Measurements from ENCODE around the gene NHLRC1.

DNA sequence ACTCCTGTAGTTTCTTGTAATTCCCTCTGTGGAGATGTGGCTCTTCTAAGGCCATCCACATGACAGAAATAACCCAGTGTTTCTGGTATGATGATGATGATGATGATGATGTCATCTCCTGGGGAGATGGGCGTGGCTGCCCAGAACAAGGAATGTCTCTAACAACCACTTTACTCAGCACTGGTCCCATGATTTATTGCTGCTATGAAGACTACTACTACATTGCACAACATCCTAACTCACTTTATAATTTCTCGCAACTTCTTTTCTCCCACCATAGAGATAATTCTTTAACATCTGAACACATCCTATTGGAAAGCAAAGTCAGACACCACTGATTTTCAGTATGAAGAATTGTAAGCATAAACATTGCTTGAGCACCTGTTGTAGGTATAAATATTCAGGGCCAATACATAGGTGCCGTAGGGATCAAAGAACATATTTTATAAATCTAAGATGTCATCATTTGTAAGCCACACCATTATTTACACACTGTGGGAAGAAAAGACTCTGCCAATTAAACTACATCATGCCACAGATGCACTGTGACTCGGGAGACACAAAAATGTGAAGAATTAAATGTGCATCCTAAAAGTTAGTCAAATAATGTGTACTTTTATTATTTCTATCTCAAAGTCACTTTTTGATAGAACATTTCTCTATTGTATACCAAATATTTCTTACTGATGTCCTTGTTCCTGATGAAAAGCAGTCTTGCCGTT is 26.0 kb upstream of the NHLRC1 start:
- TF ChIP-seq, protein P1, sequence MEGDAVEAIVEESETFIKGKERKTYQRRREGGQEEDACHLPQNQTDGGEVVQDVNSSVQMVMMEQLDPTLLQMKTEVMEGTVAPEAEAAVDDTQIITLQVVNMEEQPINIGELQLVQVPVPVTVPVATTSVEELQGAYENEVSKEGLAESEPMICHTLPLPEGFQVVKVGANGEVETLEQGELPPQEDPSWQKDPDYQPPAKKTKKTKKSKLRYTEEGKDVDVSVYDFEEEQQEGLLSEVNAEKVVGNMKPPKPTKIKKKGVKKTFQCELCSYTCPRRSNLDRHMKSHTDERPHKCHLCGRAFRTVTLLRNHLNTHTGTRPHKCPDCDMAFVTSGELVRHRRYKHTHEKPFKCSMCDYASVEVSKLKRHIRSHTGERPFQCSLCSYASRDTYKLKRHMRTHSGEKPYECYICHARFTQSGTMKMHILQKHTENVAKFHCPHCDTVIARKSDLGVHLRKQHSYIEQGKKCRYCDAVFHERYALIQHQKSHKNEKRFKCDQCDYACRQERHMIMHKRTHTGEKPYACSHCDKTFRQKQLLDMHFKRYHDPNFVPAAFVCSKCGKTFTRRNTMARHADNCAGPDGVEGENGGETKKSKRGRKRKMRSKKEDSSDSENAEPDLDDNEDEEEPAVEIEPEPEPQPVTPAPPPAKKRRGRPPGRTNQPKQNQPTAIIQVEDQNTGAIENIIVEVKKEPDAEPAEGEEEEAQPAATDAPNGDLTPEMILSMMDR (IDR thresholded peaks at IDR 0.05), result no peak
- no peak for TF ChIP-seq POLR2A (IDR thresholded peaks at IDR 0.05)

Measured in lower leg skin (tissue), 3 donors.